Endothelial cell of umbilical vein (primary cell): Measurements from ENCODE around the gene HECTD4. TPM values are rescaled to one million over a fixed set of nuclear protein-coding genes. Genes with fewer than 3 reads are reported as not detected.

Experiments
- BruUV-seq: library from RNA; stranded (reverse); fragments of 400-500 nt; replicated peaks from 2 replicates; lab custom pipeline; 2021; lab: Mats Ljungman, UMichigan
- CTCF ChIA-PET: fragments of 300-600, 350-600 bp; sonication (Branson Sonifier 250); formaldehyde crosslinking; loops from one replicate; lab custom pipeline; 2021; ENCODE audit warnings: antibody characterized with exemption, inconsistent platforms; lab: Charles Lee
- POLR2A ChIA-PET: fragments of 300-600, 350-600 bp; sonication (Branson Sonifier 250); formaldehyde crosslinking; loops from one replicate; lab custom pipeline; 2021; ENCODE audit warnings: antibody characterized with exemption, inconsistent platforms; lab: Charles Lee
- DNase-seq: peaks from one replicate; pipeline ENCODE4 v3.0.0-alpha.2; 2011; ENCODE audit warnings: low read depth, low spot score
- FAIRE-seq: peaks from 2 replicates; lab custom pipeline; 2011; peaks lifted over from hg19 to GRCh38; lab: Jason Lieb, UNC
- H2AFZ ChIP-seq: 2 replicates; pipeline ENCODE4 v1.6.0; 2012; ENCODE audit warnings: low read depth, low read length, control low read depth, inconsistent platforms
- H3K27ac ChIP-seq: 2 replicates; pipeline ENCODE4 v1.5.1; 2011; ENCODE audit warnings: low read depth, mild to moderate bottlenecking, control low read depth, low read length, moderate library complexity; ENCODE audit not compliant: insufficient read depth
- H3K27me3 ChIP-seq, 2 experiments: 2 replicates each; pipeline versions ENCODE4 v1.6.0 to v1.6.1; 2011; ENCODE audit warnings: low read length in 2 of 2, mixed read lengths in 1 of 2; ENCODE audit not compliant: control insufficient read depth in 2 of 2, insufficient read depth in 2 of 2
- H3K36me3 ChIP-seq, 2 experiments: 2 replicates in 1 of 2; 3 replicates in 1 of 2; pipeline ENCODE4 v1.5.1; 2011; ENCODE audit warnings: low read length in 2 of 2, mild to moderate bottlenecking in 1 of 2, moderate library complexity in 1 of 2; ENCODE audit not compliant: control insufficient read depth in 2 of 2, insufficient read depth in 2 of 2; ENCODE audit errors: extremely low read depth in 1 of 2
- H3K4me1 ChIP-seq: 3 replicates; pipeline ENCODE4 v1.5.1; 2011; ENCODE audit warnings: mild to moderate bottlenecking, low read length; ENCODE audit not compliant: control insufficient read depth, insufficient read depth; ENCODE audit errors: extremely low read depth
- H3K4me2 ChIP-seq: 2 replicates; pipeline ENCODE4 v1.6.1; 2011; ENCODE audit warnings: low read length, control low read depth, mixed read lengths; ENCODE audit not compliant: insufficient read depth
- H3K4me3 ChIP-seq, 3 experiments: fragments of 200-600 bp in 1 of 3; sonication (generic), shearing (Covaris generic) in 1 of 3; replicated peaks in 1 of 3; 2 replicates each; pipeline ENCODE4 v1.5.1; 2011 to 2016; ENCODE audit warnings: control low read depth in 3 of 3, low read length in 3 of 3, mild to moderate bottlenecking in 2 of 3, inconsistent platforms in 1 of 3, low read depth in 1 of 3, moderate library complexity in 1 of 3; ENCODE audit not compliant: insufficient read depth in 1 of 3
- H3K79me2 ChIP-seq: 2 replicates; pipeline ENCODE4 v1.6.0; 2012; ENCODE audit warnings: low read length, inconsistent platforms; ENCODE audit not compliant: control insufficient read depth, insufficient read depth
- H3K9ac ChIP-seq: replicated peaks from 2 replicates; pipeline ENCODE3; 2011; ENCODE audit warnings: low read length, control low read depth; ENCODE audit not compliant: insufficient read depth; ENCODE audit errors: extremely low read depth
- H3K9me1 ChIP-seq: replicated peaks from 3 replicates; pipeline ENCODE4 v1.6.0; 2011; ENCODE audit warnings: mild to moderate bottlenecking, low read length; ENCODE audit not compliant: control insufficient read depth, insufficient read depth; ENCODE audit errors: extremely low read depth
- H3K9me3 ChIP-seq: replicated peaks from 2 replicates; pipeline ENCODE4 v1.5.1; 2012; ENCODE audit warnings: low read length, inconsistent platforms; ENCODE audit not compliant: control insufficient read depth, insufficient read depth
- H4K20me1 ChIP-seq: replicated peaks from 2 replicates; pipeline ENCODE3; 2011; ENCODE audit warnings: mild to moderate bottlenecking, low read length; ENCODE audit not compliant: control insufficient read depth, insufficient read depth; ENCODE audit errors: extremely low read depth
- EZH2 ChIP-seq: IDR thresholded peaks from 2 replicates; pipeline ENCODE4 v1.6.1; 2012; ENCODE audit warnings: borderline replicate concordance, low read depth, mild to moderate bottlenecking, moderate library complexity, low read length, inconsistent platforms; ENCODE audit not compliant: severe bottlenecking
- FOS ChIP-seq: IDR thresholded peaks from 2 replicates; pipeline ENCODE4 v1.6.1; 2011; ENCODE audit warnings: mild to moderate bottlenecking, low read length, moderate library complexity, borderline replicate concordance; ENCODE audit not compliant: insufficient read depth
- GATA2 ChIP-seq: IDR thresholded peaks from 2 replicates; pipeline ENCODE4 v1.7.0; 2011; ENCODE audit warnings: low read depth, mild to moderate bottlenecking, moderate library complexity, mixed read lengths, low read length; ENCODE audit not compliant: insufficient read length, insufficient read depth
- JUN ChIP-seq: IDR thresholded peaks from 2 replicates; pipeline ENCODE4 v1.6.1; 2011; ENCODE audit warnings: borderline replicate concordance, low read depth; ENCODE audit not compliant: insufficient read length, insufficient read depth
- MYC ChIP-seq: IDR thresholded peaks from one replicate; pipeline ENCODE4 v1.6.1; 2011; ENCODE audit warnings: mild to moderate bottlenecking, low read depth, low read length
- POLR2A ChIP-seq: IDR thresholded peaks from 2 replicates; pipeline ENCODE4 v1.6.1; 2012; ENCODE audit warnings: low read depth, mild to moderate bottlenecking, control low read depth, low read length
- POLR2AphosphoS5 ChIP-seq: IDR thresholded peaks from 2 replicates; pipeline ENCODE4 v1.6.1; 2012; ENCODE audit warnings: low read depth, mild to moderate bottlenecking, control low read depth, low read length, moderate library complexity; ENCODE audit not compliant: insufficient read depth
- dilution Hi-C: fragments of 300-500 bp; cut with MboI; formaldehyde crosslinking; loops from one replicate; pipeline ENCODE4 v1.15.0; 2019; ENCODE audit warnings: low sequenced_read_pairs; ENCODE audit not compliant: extremely low pct_ligation_motif_present
- intact Hi-C: fragments of 100-400 bp; cut with micrococcal nuclease; formaldehyde crosslinking; loops from one replicate; pipeline ENCODE4 v1.10.0; 2022
- polyA plus RNA-seq, 4 experiments: library from polyadenylated mRNA; depleted of rRNA in 3 of 4; stranded (reverse) in 3 of 4; unstranded in 1 of 4; fragments of >200 nt; gene quantifications; 2 replicates each; pipeline versions ENCODE4 v1.2.1 to v1.2.3, GENCODE V29; 2011 to 2012; ENCODE audit warnings: missing spikeins in 1 of 4
- total RNA-seq: library from RNA; stranded (reverse); gene quantifications from 2 replicates; pipeline ENCODE4 v1.2.3, GENCODE V29; 2021
- TF ChIP-seq, protein P1 (sequence below), 2 donors: IDR thresholded peaks; 1 replicate in 1 of 2; 2 replicates in 1 of 2; pipeline ENCODE4 v1.5.1; 2011; ENCODE audit warnings: low read length in 2 of 2, mild to moderate bottlenecking in 2 of 2, moderate library complexity in 2 of 2, control low read depth in 1 of 2, inconsistent platforms in 1 of 2, low read depth in 1 of 2; ENCODE audit not compliant: insufficient read depth in 1 of 2; ENCODE audit errors: extremely low read depth in 1 of 2
- TF ChIP-seq, protein P2 (sequence below): IDR thresholded peaks from 2 replicates; pipeline ENCODE4 v1.6.1; 2011; ENCODE audit not compliant: insufficient read depth, insufficient read length

HECTD4 gene
- total and polyA plus RNA-seq, 2 donors (not counting 3 experiments of a cell fraction or from before 2014, with no cell fraction given): 9.7 to 47.7 TPM

GRCh38 chr12:112151766-112152541, 230.3 kb downstream of the HECTD4 start:
- CTCF ChIA-PET: interaction anchor here (1.1 kb wide), 2 partner anchors 19 to 259 kb away, joined by 3 read pairs; no protein-coding TSS in a partner anchor
- intact Hi-C loops: no loop called here

More at GRCh38 chr12:112151766-112152541, 230.3 kb downstream of the HECTD4 start:
- Histone ChIP-seq H3K79me2 (no peaks in the 10 kb centered on the region), H3K36me3 (peaks cover 14 to 19% of the 10 kb centered on the region in 2 experiments), H3K9me1 (no peaks in the 10 kb centered on the region), H3K4me3 (no peak overlapping the region), H3K9me3 (no peaks in the 10 kb centered on the region), H3K4me2 (no peak overlapping the region), H3K4me1 (peaks cover 2% of the 10 kb centered on the region), H2AFZ (no peak overlapping the region), H4K20me1 (no peaks in the 10 kb centered on the region), H3K9ac (no peak overlapping the region), H3K27me3 (no peaks in the 10 kb centered on the region), H3K27ac (no peak overlapping the region)
- FAIRE-seq: no peak
- TF ChIP-seq JUN (no peak), MYC (no peak), EZH2 (no peak), GATA2 (no peak), FOS (no peak), POLR2AphosphoS5 (no peak), POLR2A (no peak)
- TF ChIP-seq, protein P1, sequence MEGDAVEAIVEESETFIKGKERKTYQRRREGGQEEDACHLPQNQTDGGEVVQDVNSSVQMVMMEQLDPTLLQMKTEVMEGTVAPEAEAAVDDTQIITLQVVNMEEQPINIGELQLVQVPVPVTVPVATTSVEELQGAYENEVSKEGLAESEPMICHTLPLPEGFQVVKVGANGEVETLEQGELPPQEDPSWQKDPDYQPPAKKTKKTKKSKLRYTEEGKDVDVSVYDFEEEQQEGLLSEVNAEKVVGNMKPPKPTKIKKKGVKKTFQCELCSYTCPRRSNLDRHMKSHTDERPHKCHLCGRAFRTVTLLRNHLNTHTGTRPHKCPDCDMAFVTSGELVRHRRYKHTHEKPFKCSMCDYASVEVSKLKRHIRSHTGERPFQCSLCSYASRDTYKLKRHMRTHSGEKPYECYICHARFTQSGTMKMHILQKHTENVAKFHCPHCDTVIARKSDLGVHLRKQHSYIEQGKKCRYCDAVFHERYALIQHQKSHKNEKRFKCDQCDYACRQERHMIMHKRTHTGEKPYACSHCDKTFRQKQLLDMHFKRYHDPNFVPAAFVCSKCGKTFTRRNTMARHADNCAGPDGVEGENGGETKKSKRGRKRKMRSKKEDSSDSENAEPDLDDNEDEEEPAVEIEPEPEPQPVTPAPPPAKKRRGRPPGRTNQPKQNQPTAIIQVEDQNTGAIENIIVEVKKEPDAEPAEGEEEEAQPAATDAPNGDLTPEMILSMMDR (IDR thresholded peaks at IDR 0.05; ENCODE audit: extremely low read depth in 1 of 2, insufficient read depth in 1 of 2, low read depth in 1 of 2, low read length in 2 of 2): no peak
- TF ChIP-seq, protein P2, sequence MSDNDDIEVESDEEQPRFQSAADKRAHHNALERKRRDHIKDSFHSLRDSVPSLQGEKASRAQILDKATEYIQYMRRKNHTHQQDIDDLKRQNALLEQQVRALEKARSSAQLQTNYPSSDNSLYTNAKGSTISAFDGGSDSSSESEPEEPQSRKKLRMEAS: no peak
- BruUV-seq: no TSS peak
- POLR2A ChIA-PET: no interaction called here
- dilution Hi-C loops: no loop called here
- no peak for DNase-seq
